ENCODE data around the gene GAPDH.

- TF ChIP-seq CTCF (IDR thresholded peaks at IDR 0.05; ENCODE audit: insufficient read depth, low read length) (no peak), GABPA (IDR thresholded peaks at IDR 0.05; ENCODE audit: low read depth) (no peak), POLR2AphosphoS5 (IDR thresholded peaks at IDR 0.05; ENCODE audit: low read depth) (no peak), REST (IDR thresholded peaks at IDR 0.05; ENCODE audit: insufficient replicate concordance, low read depth) (no peak)
Measured at GRCh38 chr12:6552140-6552551, 17.8 kb downstream of the GAPDH start.

All from HL-60 (cell line).